ENCODE results near the gene DNAJC10. TPM values are rescaled to one million over a fixed set of nuclear protein-coding genes. Genes with fewer than 3 reads are reported as not detected.

The DNAJC10 gene
- total and polyA plus RNA-seq, 10 of the 15 experiments (the other 5 are each of a cell fraction or from before 2014, with no cell fraction given), result 9.1 to 67.9 (median 38.2) TPM

DNA sequence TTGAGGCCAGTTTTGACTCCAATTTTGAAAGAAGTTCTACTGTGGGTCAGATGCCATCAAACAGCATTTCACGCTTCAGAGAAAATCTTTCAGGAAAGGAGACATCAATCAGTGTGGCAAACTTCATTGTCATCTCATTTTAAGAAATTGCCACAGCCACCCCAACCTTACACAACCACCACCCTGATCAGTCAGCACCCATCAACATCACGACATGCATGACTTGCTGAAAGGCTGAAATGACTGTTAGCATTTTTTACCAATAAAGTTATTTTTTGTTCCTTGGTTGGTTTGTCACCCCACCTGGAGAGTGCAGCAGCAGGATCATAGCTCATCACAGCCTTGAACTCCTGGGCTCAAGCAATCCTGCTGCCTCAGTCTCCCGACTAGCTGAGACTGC, 10.4 kb downstream of the DNAJC10 start (continued):
- TF ChIP-seq, protein P1, sequence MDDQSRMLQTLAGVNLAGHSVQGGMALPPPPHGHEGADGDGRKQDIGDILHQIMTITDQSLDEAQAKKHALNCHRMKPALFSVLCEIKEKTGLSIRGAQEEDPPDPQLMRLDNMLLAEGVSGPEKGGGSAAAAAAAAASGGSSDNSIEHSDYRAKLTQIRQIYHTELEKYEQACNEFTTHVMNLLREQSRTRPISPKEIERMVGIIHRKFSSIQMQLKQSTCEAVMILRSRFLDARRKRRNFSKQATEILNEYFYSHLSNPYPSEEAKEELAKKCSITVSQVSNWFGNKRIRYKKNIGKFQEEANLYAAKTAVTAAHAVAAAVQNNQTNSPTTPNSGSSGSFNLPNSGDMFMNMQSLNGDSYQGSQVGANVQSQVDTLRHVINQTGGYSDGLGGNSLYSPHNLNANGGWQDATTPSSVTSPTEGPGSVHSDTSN (IDR thresholded peaks at IDR 0.05; ENCODE audit: insufficient replicate concordance, low read depth, low read length), result no peak
- TF ChIP-seq GABPA (IDR thresholded peaks at IDR 0.05; ENCODE audit: low read depth) (no peak), BCL11A (IDR thresholded peaks at IDR 0.05; ENCODE audit: low read depth, low read length) (no peak), RB1 (IDR thresholded peaks at IDR 0.05; ENCODE audit: borderline replicate concordance) (no peak)

DNA sequence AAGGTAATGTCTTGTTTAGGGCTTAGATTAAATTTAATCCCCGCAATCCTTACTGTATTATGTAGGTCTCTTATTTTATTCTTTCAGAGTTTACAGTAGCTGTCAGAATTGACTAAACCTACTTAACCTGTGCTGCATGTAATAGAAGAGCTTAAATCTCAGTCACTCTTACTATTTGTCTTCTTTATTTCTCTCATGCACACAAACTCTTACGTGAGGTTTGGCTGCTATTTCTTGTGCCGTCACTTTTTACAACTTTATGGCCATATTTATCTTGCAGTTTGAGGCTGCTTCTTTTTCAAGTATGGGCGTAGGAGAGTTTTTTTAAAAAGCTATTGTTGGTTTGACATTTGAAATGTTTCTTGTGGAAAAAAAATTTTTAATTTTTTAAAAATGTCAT, 12.0 kb downstream of the DNAJC10 start:
- H3K79me2 ChIP-seq (ENCODE audit: control insufficient read depth, insufficient read depth, low read length), result no peaks in the 10 kb centered on the region
- in situ Hi-C loops (cut with MboI), result no loop called here
- no peak for FAIRE-seq
- 0 out of 2 replicates have a peak overlapping the region, but pooled peaks have one; percentile 3 for H3K4me2 ChIP-seq (ENCODE audit: control insufficient read depth, insufficient read depth)
- no peak for ATAC-seq
- H4K20me1 ChIP-seq (ENCODE audit: control insufficient read depth, insufficient read depth), result no peaks in the 10 kb centered on the region
- H3K4me3 ChIP-seq, result no peak overlapping the region
- intact Hi-C loops (cut with micrococcal nuclease; ENCODE audit: unreplicated experiment), result no loop called here
- no peak overlapping the region for H3K9ac ChIP-seq (ENCODE audit: control insufficient read depth, insufficient read depth, low read length)
- no peak for DNase-seq (ENCODE audit: low read depth, low spot score)
- no peak overlapping the region; the same call in 1 of the 2 replicates for H3K27ac ChIP-seq (ENCODE audit: control insufficient read depth, insufficient read depth)
- H3K27me3 ChIP-seq (replicated peaks in 1 of 2; ENCODE audit: control insufficient read depth in 2 of 2, insufficient read depth in 2 of 2, low read length in 1 of 2), result no peaks in the 10 kb centered on the region
- ChIA-PET POLR2A (interaction anchor here (1.7 kb wide), 1 partner anchor 11 kb away, joined by 5 read pairs; no protein-coding TSS in a partner anchor), SMC1A (ENCODE audit: uncharacterized antibody, unreplicated experiment) (interaction anchor here (1.1 to 5.8 kb wide), 4 partner anchors 9 to 118 kb away, joined by 3 to 37 read pairs (median 3); partner anchors contain the start of gene DNAJC10), CTCF (interaction anchor here (0.6 to 1.0 kb wide), 2 partner anchors 35 to 273 kb away, joined by 3 read pairs; no protein-coding TSS in a partner anchor), RAD21 (ENCODE audit: unreplicated experiment) (no interaction called here)
- no peaks in the 10 kb centered on the region for H3K9me3 ChIP-seq (replicated peaks; ENCODE audit: control insufficient read depth, insufficient read depth, low read length)
- H3K4me1 ChIP-seq (ENCODE audit: control insufficient read depth, insufficient read depth, low read length), result peaks cover 3% of the 10 kb centered on the region; the same call in 1 of the 2 replicates
- WGBS (ENCODE audit: insufficient coverage, insufficient replicate concordance, low lambda C conversion rate, missing lambda C conversion rate), result 59% methylated on average over 4 of the region's 4 CpGs
- BruUV-seq (replicated peaks), result no TSS peak
- H3K36me3 ChIP-seq (ENCODE audit: control insufficient read depth in 2 of 2, insufficient read depth in 2 of 2, low read length in 1 of 2), result peaks cover 0 to 6% of the 10 kb centered on the region in 2 experiments; a peak in 2 of 4 replicates
- no peak overlapping the region; the same call in 1 of the 2 replicates for H2AFZ ChIP-seq (ENCODE audit: control insufficient read depth, low read depth, low read length)
- no peak for TF ChIP-seq MXI1 (IDR thresholded peaks at IDR 0.05; ENCODE audit: low read depth, low read length)
- TF ChIP-seq, protein P2, sequence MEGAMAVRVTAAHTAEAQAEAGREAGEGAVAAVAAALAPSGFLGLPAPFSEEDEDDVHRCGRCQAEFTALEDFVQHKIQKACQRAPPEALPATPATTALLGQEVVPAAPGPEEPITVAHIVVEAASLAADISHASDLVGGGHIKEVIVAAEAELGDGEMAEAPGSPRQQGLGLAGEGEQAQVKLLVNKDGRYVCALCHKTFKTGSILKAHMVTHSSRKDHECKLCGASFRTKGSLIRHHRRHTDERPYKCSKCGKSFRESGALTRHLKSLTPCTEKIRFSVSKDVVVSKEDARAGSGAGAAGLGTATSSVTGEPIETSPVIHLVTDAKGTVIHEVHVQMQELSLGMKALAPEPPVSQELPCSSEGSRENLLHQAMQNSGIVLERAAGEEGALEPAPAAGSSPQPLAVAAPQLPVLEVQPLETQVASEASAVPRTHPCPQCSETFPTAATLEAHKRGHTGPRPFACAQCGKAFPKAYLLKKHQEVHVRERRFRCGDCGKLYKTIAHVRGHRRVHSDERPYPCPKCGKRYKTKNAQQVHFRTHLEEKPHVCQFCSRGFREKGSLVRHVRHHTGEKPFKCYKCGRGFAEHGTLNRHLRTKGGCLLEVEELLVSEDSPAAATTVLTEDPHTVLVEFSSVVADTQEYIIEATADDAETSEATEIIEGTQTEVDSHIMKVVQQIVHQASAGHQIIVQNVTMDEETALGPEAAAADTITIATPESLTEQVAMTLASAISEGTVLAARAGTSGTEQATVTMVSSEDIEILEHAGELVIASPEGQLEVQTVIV (IDR thresholded peaks at IDR 0.05; ENCODE audit: borderline replicate concordance, partially characterized antibody), result no peak
- no peak for TF ChIP-seq PAX8 (IDR thresholded peaks at IDR 0.05)
- no peak for TF ChIP-seq ZNF217 (IDR thresholded peaks at IDR 0.05)
- TF ChIP-seq, protein P3, sequence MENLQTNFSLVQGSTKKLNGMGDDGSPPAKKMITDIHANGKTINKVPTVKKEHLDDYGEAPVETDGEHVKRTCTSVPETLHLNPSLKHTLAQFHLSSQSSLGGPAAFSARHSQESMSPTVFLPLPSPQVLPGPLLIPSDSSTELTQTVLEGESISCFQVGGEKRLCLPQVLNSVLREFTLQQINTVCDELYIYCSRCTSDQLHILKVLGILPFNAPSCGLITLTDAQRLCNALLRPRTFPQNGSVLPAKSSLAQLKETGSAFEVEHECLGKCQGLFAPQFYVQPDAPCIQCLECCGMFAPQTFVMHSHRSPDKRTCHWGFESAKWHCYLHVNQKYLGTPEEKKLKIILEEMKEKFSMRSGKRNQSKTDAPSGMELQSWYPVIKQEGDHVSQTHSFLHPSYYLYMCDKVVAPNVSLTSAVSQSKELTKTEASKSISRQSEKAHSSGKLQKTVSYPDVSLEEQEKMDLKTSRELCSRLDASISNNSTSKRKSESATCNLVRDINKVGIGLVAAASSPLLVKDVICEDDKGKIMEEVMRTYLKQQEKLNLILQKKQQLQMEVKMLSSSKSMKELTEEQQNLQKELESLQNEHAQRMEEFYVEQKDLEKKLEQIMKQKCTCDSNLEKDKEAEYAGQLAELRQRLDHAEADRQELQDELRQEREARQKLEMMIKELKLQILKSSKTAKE (IDR thresholded peaks at IDR 0.05; ENCODE audit: low read depth, poor library complexity, severe bottlenecking), result no peak
- TF ChIP-seq, protein P4, sequence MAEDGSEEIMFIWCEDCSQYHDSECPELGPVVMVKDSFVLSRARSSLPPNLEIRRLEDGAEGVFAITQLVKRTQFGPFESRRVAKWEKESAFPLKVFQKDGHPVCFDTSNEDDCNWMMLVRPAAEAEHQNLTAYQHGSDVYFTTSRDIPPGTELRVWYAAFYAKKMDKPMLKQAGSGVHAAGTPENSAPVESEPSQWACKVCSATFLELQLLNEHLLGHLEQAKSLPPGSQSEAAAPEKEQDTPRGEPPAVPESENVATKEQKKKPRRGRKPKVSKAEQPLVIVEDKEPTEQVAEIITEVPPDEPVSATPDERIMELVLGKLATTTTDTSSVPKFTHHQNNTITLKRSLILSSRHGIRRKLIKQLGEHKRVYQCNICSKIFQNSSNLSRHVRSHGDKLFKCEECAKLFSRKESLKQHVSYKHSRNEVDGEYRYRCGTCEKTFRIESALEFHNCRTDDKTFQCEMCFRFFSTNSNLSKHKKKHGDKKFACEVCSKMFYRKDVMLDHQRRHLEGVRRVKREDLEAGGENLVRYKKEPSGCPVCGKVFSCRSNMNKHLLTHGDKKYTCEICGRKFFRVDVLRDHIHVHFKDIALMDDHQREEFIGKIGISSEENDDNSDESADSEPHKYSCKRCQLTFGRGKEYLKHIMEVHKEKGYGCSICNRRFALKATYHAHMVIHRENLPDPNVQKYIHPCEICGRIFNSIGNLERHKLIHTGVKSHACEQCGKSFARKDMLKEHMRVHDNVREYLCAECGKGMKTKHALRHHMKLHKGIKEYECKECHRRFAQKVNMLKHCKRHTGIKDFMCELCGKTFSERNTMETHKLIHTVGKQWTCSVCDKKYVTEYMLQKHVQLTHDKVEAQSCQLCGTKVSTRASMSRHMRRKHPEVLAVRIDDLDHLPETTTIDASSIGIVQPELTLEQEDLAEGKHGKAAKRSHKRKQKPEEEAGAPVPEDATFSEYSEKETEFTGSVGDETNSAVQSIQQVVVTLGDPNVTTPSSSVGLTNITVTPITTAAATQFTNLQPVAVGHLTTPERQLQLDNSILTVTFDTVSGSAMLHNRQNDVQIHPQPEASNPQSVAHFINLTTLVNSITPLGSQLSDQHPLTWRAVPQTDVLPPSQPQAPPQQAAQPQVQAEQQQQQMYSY (CRISPR knock-in tag; IDR thresholded peaks at IDR 0.05), result no peak
- TF ChIP-seq FOS (IDR thresholded peaks at IDR 0.05; ENCODE audit: borderline replicate concordance, extremely low read depth, insufficient read length), result no peak
- TF ChIP-seq MYC (IDR thresholded peaks at IDR 0.05; ENCODE audit: insufficient read depth, insufficient read length, insufficient replicate concordance, low read length, severe bottlenecking), result no peak

Measured in GM12878 (cell line).